Adrenal gland (tissue), 12 donors: ENCODE data around the gene IQCE. TPM values are rescaled to one million over a fixed set of nuclear protein-coding genes. Genes with fewer than 3 reads are reported as not detected.

Experiments
- DNase-seq, 7 donors: peaks; one replicate each; pipeline ENCODE4 v3.0.0-alpha.2; 2019 to 2020
- H3K27ac ChIP-seq, 5 donors: fragments of 200-600 bp; sonication (generic) in 4 of 5; 1 replicate in 3 of 5; 2 replicates in 2 of 5; pipeline versions ENCODE4 v1.5.1 to v1.8.0; 2016 to 2020; ENCODE audit warnings: mild to moderate bottlenecking in 1 of 5
- H3K27me3 ChIP-seq: fragments of 200-600 bp; 2 replicates; pipeline ENCODE4 v1.8.0; 2021
- H3K36me3 ChIP-seq, 2 donors: fragments of 200-600 bp; replicated peaks in 1 of 2; 1 replicate in 1 of 2; 2 replicates in 1 of 2; pipeline versions ENCODE4 v1.5.1 to v1.8.0; 2018 to 2022
- H3K4me1 ChIP-seq, 2 donors: fragments of 200-600 bp; replicated peaks in 1 of 2; 1 replicate in 1 of 2; 2 replicates in 1 of 2; pipeline versions ENCODE4 v1.5.1 to v1.8.0; 2018 to 2021
- H3K4me3 ChIP-seq, 4 donors: fragments of 200-600 bp; sonication (generic) in 3 of 4; one replicate each; pipeline ENCODE4 v1.5.1; 2016 to 2018
- H3K9me3 ChIP-seq, 3 donors: fragments of 200-600 bp; sonication (generic) in 1 of 3; replicated peaks in 1 of 3; 1 replicate in 2 of 3; 2 replicates in 1 of 3; pipeline versions ENCODE4 v1.5.1 to v1.8.0; 2016 to 2021
- POLR2A ChIP-seq, 2 donors: fragments of 450-650 bp; IDR thresholded peaks; one replicate each; pipeline ENCODE4 v1.6.1; 2017; ENCODE audit warnings: antibody characterized with exemption in 2 of 2, mild to moderate bottlenecking in 2 of 2, moderate library complexity in 1 of 2
- WGBS, 4 donors: extraction: QIAGEN DNeasy Blood & Tissue Kit in 2 of 4; methylation state at CpG; one replicate each; pipeline versions ENCODE4 v1.1.5 to v1.1.7; 2013 to 2017; 5-methylcytosine and 5-hydroxymethylcytosine counted together
- intact Hi-C, 2 donors: fragments of 100-400 bp; cut with DNase I; formaldehyde crosslinking; loops; one replicate each; pipeline versions ENCODE4 v1.14.1 to v1.15.0; 2022 to 2023
- polyA plus RNA-seq, 3 donors: library from polyadenylated mRNA; stranded (reverse); fragments of 200-250 nt in 2 of 3; fragments of 350-450 nt in 1 of 3; fragmentation: Illumina TruSeq in 1 of 3; extraction: RNeasy Lipid Tissue Mini Kit (QIAGEN cat#74804) in 1 of 3; gene quantifications; one replicate each; pipeline ENCODE4 v1.2.3, GENCODE V29; 2013 to 2014
- total RNA-seq, 9 donors: library from RNA; depleted of rRNA in 4 of 9; stranded (reverse); fragments of >200 nt in 4 of 9; fragments of 120-200 nt in 1 of 9; fragmentation: NEBNext Ultra II Directional in 1 of 9; extraction: Animal tissue kit (Norgen Biotek cat#: 25700) in 1 of 9; gene quantifications; one replicate each; pipeline versions ENCODE4 v1.1.0 to v1.2.4, GENCODE V29; 2013 to 2023
- TF ChIP-seq, protein P1 (sequence below), 6 experiments: fragments of 450-650 bp in 4 of 6; fragments of 200-600 bp in 2 of 6; sonication (generic) in 1 of 6; IDR thresholded peaks; 1 replicate in 5 of 6; 2 replicates in 1 of 6; pipeline versions ENCODE4 v1.5.1 to v1.8.0; 2016 to 2021; ENCODE audit warnings: antibody characterized with exemption in 6 of 6, mild to moderate bottlenecking in 2 of 6, moderate library complexity in 1 of 6
- donor health status: healthy with polysubstance abuse.
- donor health status: Bipolar disorder and iron deficiency.
- donor health status: DM: yes; HTN: yes; CAD: no.
- donor health status: DM: no; HTN: no; CAD: no.
- donor health status: DM: no; HTN: no; CAD: no.
- donor health status: DM: yes; HTN: yes; CAD: no.

Gene IQCE
- total and polyA plus RNA-seq, 12 donors, result 4.6 to 33.2 (median 13.8) TPM

DNA sequence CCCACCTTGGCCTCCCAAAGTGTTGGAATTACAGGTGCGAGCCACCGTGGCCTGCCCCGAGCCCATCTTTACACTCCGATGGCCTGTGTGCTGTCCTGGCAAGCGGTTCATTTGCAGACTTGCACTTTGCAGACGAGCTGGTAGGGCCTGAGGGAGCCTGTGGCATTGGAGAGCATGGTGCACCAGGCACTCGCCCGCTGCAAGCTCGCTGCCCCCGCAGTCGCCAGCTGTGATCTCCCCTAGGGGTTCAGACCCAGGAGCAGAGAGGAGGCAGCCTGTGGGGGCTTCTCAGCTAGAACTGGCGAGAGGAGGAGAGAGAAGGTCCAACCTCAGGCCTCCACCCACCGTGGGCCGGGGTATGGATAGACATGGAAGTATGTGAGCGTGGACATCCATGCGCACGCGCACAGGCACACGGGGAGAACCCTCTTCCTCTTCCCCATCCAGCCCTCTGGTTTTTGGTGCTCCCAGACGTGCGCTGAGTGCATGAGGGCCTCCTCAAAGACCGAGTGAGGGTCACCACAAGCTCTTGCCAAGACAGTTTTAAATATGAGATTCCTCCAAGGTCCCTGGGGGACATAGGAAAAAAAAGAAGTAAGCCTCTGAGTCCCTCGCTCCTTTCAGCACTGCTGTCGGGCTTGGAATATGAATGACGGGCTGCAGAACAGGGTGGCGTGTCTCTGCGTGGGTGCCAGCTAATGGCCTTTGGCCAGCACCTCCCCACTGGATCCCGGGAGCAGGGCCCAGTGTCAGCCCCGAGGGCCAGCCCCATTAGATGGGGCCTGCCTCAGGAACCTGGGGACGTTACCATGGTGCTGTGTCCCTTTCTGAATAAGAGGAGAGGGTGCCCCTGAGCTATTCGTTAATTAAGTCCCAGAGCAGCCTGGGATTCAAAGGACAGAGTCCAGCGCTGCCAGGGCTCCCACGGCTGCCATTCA is 57.9 kb downstream of the IQCE start:
- DNase-seq, result no peak
- intact Hi-C loops, result no loop called here
- H3K27ac ChIP-seq, result peak overlapping the region in 1 of 5 donors; percentile 27
- no peaks in the 10 kb centered on the region for H3K36me3 ChIP-seq
- WGBS, 4 donors, result 83 to 87% (median 85%) methylated on average over 24 to 33 of the region's 33 CpGs
- peaks cover 19 to 46% of the 10 kb centered on the region in 2 donors for H3K4me1 ChIP-seq
- no peaks in the 10 kb centered on the region for H3K27me3 ChIP-seq
- no peaks in the 10 kb centered on the region for H3K9me3 ChIP-seq
- TF ChIP-seq, protein P1, sequence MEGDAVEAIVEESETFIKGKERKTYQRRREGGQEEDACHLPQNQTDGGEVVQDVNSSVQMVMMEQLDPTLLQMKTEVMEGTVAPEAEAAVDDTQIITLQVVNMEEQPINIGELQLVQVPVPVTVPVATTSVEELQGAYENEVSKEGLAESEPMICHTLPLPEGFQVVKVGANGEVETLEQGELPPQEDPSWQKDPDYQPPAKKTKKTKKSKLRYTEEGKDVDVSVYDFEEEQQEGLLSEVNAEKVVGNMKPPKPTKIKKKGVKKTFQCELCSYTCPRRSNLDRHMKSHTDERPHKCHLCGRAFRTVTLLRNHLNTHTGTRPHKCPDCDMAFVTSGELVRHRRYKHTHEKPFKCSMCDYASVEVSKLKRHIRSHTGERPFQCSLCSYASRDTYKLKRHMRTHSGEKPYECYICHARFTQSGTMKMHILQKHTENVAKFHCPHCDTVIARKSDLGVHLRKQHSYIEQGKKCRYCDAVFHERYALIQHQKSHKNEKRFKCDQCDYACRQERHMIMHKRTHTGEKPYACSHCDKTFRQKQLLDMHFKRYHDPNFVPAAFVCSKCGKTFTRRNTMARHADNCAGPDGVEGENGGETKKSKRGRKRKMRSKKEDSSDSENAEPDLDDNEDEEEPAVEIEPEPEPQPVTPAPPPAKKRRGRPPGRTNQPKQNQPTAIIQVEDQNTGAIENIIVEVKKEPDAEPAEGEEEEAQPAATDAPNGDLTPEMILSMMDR (IDR thresholded peaks at IDR 0.05), result no peak
- no peak for TF ChIP-seq POLR2A (IDR thresholded peaks at IDR 0.05)
- H3K4me3 ChIP-seq, result no peak overlapping the region

DNA sequence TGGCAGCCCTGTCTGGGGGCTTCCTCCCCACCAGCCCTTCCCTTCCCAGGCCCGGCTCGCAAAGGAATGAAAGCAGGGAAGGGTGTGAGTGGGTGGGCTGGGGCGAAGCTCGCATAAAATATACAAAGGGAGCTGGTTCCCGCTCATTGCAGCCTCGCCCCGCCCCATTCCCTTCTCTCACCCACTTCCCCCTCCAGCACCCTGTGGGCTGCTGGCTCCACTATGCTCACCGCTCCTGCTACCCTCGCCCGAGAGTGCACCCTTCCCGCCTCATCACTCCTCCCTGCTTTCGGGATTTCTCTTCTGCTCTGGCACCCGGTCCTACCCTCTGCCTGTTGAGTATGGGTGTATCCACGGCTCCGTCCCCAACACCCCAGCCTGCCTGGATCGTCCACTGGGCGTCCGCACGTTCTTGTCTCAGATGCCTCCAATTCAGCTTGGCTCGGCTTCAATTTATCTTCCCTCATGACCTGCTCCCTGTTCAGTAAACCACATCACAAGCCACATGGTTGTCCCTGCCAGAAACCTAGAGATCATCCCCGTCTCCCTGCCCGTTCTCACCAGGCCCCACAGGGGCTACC is 58.6 kb downstream of the IQCE start:
- 64 to 75% (median 72%) methylated on average over 20 to 22 of the region's 22 CpGs for WGBS, 4 donors
- DNase-seq, result peak in 1 of 7 donors; percentile 24
- no peaks in the 10 kb centered on the region for H3K36me3 ChIP-seq
- peak overlapping the region in 1 of 5 donors; percentile 27 for H3K27ac ChIP-seq
- intact Hi-C loops, result no loop called here
- TF ChIP-seq, protein P1 (IDR thresholded peaks at IDR 0.05), result no peak
- no peak for TF ChIP-seq POLR2A (IDR thresholded peaks at IDR 0.05)
- H3K4me3 ChIP-seq, result no peak overlapping the region
- no peaks in the 10 kb centered on the region for H3K9me3 ChIP-seq
- H3K27me3 ChIP-seq, result no peaks in the 10 kb centered on the region
- peaks cover 21 to 51% of the 10 kb centered on the region in 2 donors for H3K4me1 ChIP-seq

DNA sequence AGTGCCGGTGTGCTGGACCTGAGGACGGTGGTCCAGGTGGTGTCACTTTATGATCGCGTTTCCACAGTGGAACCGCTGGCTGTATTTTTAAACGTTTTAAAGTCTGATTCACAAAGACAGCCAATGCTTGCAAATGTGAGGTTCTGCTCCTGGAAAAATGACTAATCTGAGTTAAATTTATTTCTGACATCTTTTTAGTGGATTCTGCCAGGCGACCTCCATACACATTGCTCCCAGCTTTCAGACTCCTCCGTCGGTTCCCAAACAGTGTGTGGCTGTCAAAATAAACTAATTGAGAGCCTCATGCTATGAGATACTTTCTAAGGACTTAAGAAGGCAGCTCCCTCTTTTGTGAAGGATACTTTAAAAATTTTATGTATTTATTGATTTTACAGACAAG is 60.3 kb downstream of the IQCE start:
- Histone ChIP-seq H3K36me3 (no peaks in the 10 kb centered on the region), H3K27me3 (no peaks in the 10 kb centered on the region), H3K27ac (peak overlapping the region in 2 of 5 donors; percentile 17 to 56), H3K4me3 (no peak overlapping the region), H3K9me3 (no peaks in the 10 kb centered on the region), H3K4me1 (peaks cover 24 to 56% of the 10 kb centered on the region in 2 donors)
- DNase-seq, result peak in 2 of 7 donors; percentile 33 to 45
- TF ChIP-seq, protein P1 (IDR thresholded peaks at IDR 0.05), result no peak
- TF ChIP-seq POLR2A (IDR thresholded peaks at IDR 0.05), result no peak
- 37 to 54% (median 41%) methylated on average over 9 of the region's 9 CpGs for WGBS, 4 donors
- intact Hi-C loops, result no loop called here

DNA sequence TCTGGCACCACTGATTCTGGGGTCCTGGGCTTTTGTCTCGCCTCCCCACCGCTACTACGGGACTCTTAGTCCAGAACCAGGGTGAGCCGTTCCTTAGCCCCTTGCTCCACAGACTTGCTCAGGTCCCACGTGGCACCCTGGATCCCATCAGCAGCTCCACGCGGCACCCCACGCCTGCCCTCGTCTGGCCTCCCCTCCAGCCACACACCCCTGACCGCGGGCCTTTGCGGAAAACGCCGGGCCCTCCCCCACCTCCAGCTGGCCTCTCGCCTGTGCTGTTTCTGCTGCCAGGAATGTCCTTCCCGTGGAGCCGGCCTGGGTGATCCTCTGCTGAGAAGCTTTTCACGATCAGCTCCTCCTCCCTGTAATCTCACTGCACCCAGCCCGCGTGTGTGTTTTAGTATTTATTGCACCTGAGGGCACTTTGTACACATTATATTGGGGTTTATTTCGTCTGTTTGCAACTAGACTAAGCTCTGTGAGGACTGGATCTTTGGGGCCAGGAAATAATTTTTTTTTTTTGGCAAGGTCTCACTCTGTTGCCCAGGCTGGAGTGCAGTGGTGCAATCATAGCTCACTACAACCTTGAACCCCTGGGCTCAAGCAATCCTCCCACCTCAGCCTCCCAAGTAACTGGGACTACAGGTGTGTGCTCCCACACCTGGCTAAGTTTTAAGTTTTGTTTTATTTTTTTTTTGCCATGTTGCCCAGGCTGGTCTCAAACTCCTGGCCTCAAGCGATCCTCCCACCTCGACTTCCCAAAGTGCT is 62.5 kb downstream of the IQCE start:
- no peaks in the 10 kb centered on the region for H3K9me3 ChIP-seq
- TF ChIP-seq, protein P1 (IDR thresholded peaks at IDR 0.05), result no peak
- no peak for TF ChIP-seq POLR2A (IDR thresholded peaks at IDR 0.05)
- no peak overlapping the region for H3K4me3 ChIP-seq
- peaks cover 28 to 55% of the 10 kb centered on the region in 2 donors for H3K4me1 ChIP-seq
- intact Hi-C loops, result no loop called here
- DNase-seq, result peak; percentile 69 to 86 (median 77)
- 27 to 46% (median 34%) methylated on average over 21 to 23 of the region's 23 CpGs for WGBS, 4 donors
- no peaks in the 10 kb centered on the region for H3K36me3 ChIP-seq
- no peaks in the 10 kb centered on the region for H3K27me3 ChIP-seq
- H3K27ac ChIP-seq, result peak overlapping the region in 2 of 5 donors; percentile 53 to 62
